Measurements from ENCODE around the gene PCYOX1L.

- TF ChIP-seq CTCF (IDR thresholded peaks at IDR 0.05) (no peak), POLR2A (IDR thresholded peaks at IDR 0.05) (no peak)
Measured at GRCh38 chr5:149383399-149383798, 25.6 kb downstream of the PCYOX1L start.

All from breast epithelium (tissue), 3 donors.